Smooth muscle cell of the brain vasculature (primary cell): Measurements from ENCODE around the gene TMF1.

Source experiments
- DNase-seq: peaks from one replicate; pipeline ENCODE4 v3.0.0-alpha.2; 2012; ENCODE audit warnings: low read depth, low spot score

TMF1 gene

GRCh38 chr3:69080233-69080920 is 28.2 kb upstream of the TMF1 start, which contains the start of gene UBA3:
UBA3 (minus strand) TSS chr3:69080365; CDS start chr3:69080353, 12 bp downstream.
- DNase-seq: no peak

DNA sequence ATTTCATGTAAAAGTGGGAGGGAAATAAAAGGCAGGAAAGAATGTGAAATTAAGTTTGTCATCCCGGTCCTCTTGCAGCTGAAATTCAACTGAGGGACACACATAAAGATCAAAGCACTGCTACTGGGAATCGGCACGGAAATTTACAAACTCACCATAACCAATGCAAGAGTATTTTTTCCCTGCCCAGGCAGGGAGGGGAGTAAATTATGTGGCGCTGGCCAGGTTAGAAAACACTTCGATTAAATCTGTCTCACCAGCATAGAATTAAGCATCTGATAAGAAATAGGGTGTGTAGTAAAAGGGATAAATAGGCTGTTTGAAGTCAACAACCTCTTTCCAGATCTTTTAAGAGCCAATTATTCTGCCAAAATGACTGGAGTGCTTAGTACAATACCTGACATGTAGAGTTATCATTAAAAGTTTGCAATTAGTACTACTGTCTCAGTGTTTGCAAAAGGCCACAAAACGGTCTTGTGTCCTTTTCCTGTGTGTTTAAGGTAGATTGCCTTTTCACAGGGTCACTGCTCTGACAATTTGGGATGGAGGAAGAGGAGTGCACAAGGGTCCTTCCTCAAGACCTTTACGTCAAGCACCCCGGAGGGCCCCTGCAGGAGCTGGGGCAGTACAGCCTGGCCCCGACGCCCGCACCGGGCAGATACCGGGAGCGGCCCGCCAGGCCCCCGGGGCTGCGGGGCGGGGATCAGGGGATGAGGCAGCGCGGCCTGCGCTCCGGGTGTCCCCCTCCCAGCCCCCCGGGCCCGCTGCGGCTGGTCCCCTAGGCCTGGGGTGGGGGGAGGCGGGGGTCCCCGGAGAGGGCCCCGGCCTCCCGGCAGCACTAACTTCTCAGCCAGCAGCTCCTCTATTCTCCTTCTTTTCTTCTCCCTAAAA is 27.4 kb upstream of the TMF1 start:
- DNase-seq: no peak

- no peak for DNase-seq
Observed at GRCh38 chr3:69072928-69073327, 20.8 kb upstream of the TMF1 start.

- no peak for DNase-seq
Observed at GRCh38 chr3:69066121-69066520, 14.0 kb upstream of the TMF1 start.

DNA sequence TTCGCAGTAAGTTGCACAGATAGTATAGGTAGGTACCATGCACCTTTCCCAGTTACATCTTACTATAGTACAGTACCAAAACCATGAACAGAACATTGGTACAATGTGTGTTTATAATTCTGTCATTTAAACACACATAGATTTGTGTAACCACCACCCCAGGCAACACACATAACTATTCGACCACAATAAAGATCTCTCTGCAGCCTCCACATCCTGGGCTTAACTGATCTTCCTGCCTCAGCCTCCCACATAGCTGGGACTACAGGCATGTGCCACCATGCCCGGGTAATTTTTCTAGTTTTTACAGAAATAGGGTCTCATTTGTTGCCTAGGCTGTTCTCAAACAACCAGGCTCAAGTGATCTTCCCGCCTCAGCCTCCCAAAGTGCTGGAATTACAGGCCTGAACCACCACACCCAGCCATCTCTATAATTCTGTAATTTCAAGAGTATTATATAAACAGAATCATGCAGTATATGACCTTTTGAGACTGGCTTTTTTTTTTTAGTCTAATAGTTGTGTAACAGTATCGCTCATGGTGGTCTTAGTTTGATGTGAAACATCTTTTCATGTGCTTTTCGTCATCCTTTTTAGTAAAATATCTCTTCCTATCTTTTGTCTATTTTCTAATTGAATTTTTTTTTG is 13.3 kb upstream of the TMF1 start:
- no peak for DNase-seq

DNA sequence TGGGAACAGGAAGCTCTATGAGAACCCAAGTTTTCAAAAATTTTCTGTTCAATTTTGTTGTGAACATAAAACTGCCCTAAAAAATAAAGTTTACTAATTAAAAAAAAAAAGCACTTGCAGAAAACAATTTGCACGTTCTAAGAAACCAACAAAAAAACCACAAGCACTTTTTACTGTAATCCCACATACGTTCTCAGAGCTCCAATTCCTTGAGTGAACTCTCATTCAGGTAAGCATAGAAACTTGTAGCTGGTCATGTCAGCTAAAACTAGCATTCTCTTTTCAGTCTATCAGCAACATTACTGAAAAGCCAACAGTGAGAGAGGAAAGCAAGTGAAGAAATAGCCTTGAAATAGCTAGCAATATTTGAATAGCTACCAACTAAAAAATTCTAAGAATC is 11.5 kb upstream of the TMF1 start:
- DNase-seq: no peak

GRCh38 chr3:69059688-69060087 is 7.6 kb upstream of the TMF1 start:
- DNase-seq: no peak

DNA sequence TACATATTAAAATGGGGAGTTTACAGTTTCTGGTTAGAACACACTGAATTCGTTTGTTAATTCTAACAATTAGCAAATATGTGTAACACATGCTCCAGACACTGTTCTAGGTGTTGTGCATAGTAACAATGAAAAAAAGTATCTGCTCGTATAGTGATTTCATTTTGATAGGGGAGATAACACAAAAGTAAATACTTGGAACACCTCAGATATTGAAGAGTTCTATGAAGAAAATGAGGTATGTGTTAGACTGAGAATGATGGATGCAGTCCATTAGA is 6.8 kb upstream of the TMF1 start:
- no peak for DNase-seq

DNA sequence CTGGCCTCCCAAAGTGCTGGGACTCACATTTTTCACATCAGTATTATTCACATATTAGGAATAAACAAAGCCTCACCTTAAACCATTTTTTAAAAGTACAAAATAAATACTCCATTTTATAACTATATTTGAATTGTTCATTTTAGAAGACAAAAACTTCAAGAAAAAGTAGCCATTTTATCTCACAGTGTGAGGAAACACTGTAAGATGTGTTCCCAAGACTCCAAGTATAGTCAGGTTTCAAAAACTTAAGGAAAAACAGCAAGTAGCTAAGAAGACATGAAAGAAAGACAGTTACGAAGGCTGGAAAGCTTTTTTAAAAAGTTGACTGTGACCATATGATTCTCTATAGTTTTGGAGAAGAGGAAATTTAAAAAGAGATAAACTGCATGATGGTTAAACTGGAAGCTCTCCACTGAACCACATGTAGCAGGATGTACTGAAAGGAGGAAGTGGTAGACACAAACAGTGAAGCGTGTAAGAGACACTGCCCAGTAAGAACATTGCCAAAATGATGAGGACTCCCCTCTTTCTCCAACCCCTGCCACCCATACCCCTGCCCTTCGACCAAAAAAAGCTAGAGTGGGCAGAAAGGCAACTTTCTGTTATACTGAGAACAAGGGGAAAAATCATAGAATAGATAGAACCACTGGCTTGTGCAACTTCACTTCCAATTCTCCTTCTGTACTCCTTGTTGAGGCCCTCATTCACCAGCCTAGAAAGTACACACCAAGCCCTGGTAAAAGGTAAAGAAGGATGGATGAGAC is 6.2 kb upstream of the TMF1 start:
- DNase-seq: no peak

- no peak for DNase-seq
Observed at GRCh38 chr3:69052472-69052898, 352 bp upstream of the TMF1 start.

DNA sequence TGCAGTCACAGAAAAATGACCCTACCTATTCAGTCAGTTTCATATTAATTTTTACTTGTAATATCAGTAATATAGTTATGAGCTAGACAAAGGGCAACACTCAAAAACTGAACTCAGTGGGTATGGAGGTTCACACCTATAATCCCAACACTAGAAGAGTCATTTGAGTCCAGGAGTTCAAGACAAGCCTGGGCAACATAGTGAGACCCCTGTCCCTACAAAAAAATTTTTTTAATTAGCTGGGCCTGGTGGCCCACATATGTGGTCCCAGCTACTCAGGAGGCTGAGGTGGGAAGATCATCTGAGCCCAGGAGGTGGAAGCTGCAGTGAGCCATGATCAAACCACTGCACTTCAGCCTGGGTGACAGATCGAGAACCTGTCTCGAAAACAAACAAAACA is 3.1 kb downstream of the TMF1 start:
- DNase-seq: no peak

DNA sequence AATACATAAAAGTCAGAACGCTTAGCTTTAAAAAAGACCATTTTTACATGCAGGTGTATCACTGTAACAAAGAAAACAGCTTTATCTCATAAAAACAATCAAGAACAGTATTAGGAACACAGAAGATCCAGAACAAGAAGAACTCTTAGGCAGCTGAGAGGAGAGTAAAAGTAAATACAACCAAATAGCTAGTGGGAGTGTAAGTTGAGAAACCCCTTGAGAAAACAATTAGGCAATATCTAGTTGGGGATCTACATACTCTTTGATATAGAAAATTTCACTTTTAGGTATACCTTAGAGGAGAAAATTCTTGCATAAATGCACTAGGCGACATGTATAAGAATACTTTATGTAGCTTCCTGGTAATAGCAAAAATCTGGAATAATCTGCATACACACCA is 7.5 kb downstream of the TMF1 start:
- DNase-seq: no peak

DNA sequence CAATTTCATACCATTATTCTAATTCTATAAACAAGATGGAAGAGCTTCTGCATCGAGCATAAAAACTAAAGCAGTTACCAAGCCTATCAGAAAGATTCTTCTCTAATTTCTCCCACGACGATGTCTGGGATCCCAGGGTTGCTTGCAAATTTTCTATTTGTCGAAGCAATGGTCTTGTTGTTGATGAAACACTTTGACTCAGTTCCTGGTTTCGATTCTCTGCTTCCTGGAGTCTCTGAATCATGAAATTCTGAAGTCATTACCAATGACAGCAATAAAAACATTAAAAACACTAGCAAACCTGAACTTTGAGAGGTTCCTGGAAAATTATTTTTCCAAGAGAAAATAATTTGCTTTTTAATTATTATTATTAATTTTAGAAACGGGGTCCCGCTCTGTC is 18.7 kb downstream of the TMF1 start:
- DNase-seq: no peak

DNA sequence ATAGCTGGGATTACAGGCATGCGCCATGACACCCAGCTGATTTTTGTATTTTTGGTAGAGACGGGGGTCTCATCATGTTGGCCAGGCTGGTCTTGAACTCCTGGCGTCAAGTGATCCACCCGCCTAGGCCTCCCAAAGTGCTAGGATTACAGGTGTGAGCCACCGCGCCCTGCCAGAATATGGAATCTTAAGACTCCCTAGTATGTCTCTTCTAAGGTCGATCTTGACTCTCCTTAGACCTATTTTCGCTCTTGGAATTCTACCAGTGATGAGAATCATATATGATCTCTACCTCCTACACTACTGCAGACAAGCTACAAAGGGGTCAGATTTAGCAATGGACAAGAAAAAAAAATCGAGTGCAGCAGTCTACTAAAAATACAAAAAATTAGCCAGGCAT is 19.4 kb downstream of the TMF1 start:
- DNase-seq: no peak

- DNase-seq: no peak
Observed at GRCh38 chr3:69032142-69032541, 20.0 kb downstream of the TMF1 start.

- no peak for DNase-seq
Observed at GRCh38 chr3:69031635-69032034, 20.5 kb downstream of the TMF1 start.

- no peak for DNase-seq
Observed at GRCh38 chr3:69020857-69021256, 31.3 kb downstream of the TMF1 start.

DNA sequence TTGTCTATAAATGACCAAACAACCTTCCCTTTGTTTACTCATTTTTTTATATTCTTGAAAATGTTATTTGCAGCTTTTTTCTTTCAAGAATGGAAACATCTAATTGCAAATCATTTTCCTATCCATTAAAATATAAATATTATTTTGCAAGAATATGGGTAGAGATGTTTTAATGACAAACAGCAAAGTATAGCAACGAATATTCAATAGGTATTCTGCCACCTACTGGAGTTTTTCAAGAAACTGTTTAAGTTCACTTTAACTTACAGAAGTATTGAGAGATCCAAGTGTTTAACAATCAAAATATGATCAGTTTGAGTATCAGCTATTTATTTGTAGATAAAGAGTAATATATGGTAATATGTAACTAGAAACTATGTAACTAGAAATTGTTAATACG is 31.7 kb downstream of the TMF1 start:
- DNase-seq: no peak

- DNase-seq: no peak
Observed at GRCh38 chr3:69016901-69017300, 35.2 kb downstream of the TMF1 start.

GRCh38 chr3:69016102-69016501 is 36.0 kb downstream of the TMF1 start:
- DNase-seq: no peak

DNA sequence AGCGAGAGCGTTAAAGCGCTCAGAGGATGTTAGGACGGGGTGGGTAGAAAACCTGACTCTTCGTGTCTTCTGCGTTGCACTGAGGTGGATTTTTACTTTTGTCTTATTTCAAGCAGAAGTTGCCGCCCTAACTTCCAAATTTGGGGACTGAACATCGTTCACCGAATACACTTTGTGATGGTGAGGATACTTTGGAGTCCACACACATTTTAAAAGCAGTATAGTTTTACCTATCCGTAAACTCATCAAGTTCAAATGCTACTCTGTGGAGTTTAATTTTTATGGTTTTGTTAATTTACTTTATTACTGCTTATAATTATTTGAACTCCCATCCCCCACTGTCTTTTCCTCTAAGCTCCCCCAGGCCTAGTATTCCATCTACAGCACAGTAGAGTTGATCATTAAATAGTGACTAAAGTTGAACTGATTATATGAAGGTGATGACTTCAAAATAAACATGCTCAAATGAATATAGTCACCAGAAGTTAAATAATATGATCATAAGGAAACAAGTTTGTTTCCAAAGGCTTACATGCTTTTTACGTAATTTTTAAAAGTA is 38.0 kb downstream of the TMF1 start:
- DNase-seq: no peak
